NB4 (cell line): Measurements from ENCODE around the gene PMF1.

Experiments used
- POLR2A ChIP-seq: IDR thresholded peaks from 2 replicates; pipeline ENCODE4 v1.6.1; 2011; ENCODE audit warnings: mild to moderate bottlenecking; ENCODE audit not compliant: insufficient read length; ENCODE audit errors: extremely low read depth
- TF ChIP-seq, protein P1 (sequence below): IDR thresholded peaks from one replicate; pipeline ENCODE4 v1.5.1; 2012; ENCODE audit warnings: low read depth, low read length
- TF ChIP-seq, protein P2 (sequence below): IDR thresholded peaks from 2 replicates; pipeline ENCODE4 v1.6.1; 2011; ENCODE audit warnings: low read depth, low read length

DNA sequence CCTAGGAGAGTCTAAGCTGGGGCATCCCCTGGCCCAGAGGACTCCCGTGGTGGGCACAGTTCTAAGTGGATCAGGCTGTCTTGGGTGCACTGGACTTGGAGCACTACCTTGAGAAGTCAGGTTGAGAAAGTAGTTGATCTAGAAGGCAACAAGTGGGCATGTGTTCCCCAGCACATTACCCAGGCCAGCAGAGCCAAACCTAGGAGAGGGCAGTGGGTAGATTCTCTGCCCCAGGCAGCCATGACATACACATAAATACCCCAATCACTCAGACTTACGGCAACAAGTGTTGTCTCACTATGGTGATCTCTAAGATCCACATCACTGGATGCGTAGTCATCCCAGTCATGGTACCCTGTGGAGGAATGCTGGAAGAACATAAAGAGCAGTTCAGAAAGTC, 1.6 kb upstream of the PMF1 start:
- TF ChIP-seq, protein P1, sequence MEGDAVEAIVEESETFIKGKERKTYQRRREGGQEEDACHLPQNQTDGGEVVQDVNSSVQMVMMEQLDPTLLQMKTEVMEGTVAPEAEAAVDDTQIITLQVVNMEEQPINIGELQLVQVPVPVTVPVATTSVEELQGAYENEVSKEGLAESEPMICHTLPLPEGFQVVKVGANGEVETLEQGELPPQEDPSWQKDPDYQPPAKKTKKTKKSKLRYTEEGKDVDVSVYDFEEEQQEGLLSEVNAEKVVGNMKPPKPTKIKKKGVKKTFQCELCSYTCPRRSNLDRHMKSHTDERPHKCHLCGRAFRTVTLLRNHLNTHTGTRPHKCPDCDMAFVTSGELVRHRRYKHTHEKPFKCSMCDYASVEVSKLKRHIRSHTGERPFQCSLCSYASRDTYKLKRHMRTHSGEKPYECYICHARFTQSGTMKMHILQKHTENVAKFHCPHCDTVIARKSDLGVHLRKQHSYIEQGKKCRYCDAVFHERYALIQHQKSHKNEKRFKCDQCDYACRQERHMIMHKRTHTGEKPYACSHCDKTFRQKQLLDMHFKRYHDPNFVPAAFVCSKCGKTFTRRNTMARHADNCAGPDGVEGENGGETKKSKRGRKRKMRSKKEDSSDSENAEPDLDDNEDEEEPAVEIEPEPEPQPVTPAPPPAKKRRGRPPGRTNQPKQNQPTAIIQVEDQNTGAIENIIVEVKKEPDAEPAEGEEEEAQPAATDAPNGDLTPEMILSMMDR = no peak
- no peak for TF ChIP-seq POLR2A
- TF ChIP-seq, protein P2, sequence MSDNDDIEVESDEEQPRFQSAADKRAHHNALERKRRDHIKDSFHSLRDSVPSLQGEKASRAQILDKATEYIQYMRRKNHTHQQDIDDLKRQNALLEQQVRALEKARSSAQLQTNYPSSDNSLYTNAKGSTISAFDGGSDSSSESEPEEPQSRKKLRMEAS = no peak
